A549 (cell line): ENCODE data around the gene TDRD3. TPM values are rescaled to one million over a fixed set of nuclear protein-coding genes. Genes with fewer than 3 reads are reported as not detected.
A peak's percentile ranks its signal among the peaks of the same experiment; 100 is the strongest.
"Not testable (repeated sequence)": the region's sequence is repeated elsewhere in the genome, so short reads cannot be mapped to it uniquely, and the experiment has no call there.

ENCODE experiments used
- ATAC-seq, 2 experiments: fragments of 200-7000 bp in 1 of 2; fragments of >200 bp in 1 of 2; cut with Nextera tagmentation in 1 of 2; cut with Tn5 transposase in 1 of 2; 3 replicates each; pipeline versions ENCODE4 v1.8.0 to v1.9.1; 2018 to 2020; ENCODE audit warnings: mild to moderate bottlenecking in 1 of 2, moderate library complexity in 1 of 2
- CTCF ChIA-PET: fragments of 300-600 bp; sonication (Branson Sonifier 250); formaldehyde crosslinking; extraction: SDS; loops from one replicate; lab custom pipeline; 2021; ENCODE audit warnings: antibody characterized with exemption, inconsistent platforms; lab: Yijun Ruan, JAX
- POLR2A ChIA-PET: fragments of 350-600 bp; formaldehyde crosslinking; extraction: SDS; loops from one replicate; lab custom pipeline; 2021; ENCODE audit warnings: antibody characterized with exemption, inconsistent platforms; lab: Yijun Ruan, JAX
- DNase-seq, 2 experiments: peaks; one replicate each; pipeline versions ENCODE4 v3.0.0 to v3.0.0-alpha.2; 2011 to 2016; ENCODE audit warnings: low read depth in 1 of 2, low spot score in 1 of 2
- FAIRE-seq: peaks from 2 replicates; lab custom pipeline; 2011; peaks lifted over from hg19 to GRCh38; lab: Jason Lieb, UNC
- H3K27ac ChIP-seq, 2 experiments: fragments of >200 bp; sonication (Bioruptor Twin); formaldehyde crosslinking; 3 replicates each; pipeline ENCODE4 v1.5.1; 2016 to 2017
- H3K4me1 ChIP-seq: fragments of >200 bp; sonication (Bioruptor Twin); formaldehyde crosslinking; 3 replicates; pipeline ENCODE4 v1.6.1; 2016
- H3K4me2 ChIP-seq: fragments of >200 bp; sonication (Bioruptor Twin); formaldehyde crosslinking; 3 replicates; pipeline ENCODE4 v1.6.1; 2016
- H3K4me3 ChIP-seq: fragments of >200 bp; sonication (Bioruptor Twin); formaldehyde crosslinking; 3 replicates; pipeline ENCODE4 v1.5.1; 2016
- H3K9me3 ChIP-seq: fragments of >200 bp; sonication (Bioruptor Twin); formaldehyde crosslinking; 3 replicates; pipeline ENCODE4 v1.6.1; 2016
- CBX2 ChIP-seq: fragments of 200-600 bp; sonication (generic); IDR thresholded peaks from 2 replicates; pipeline ENCODE4 v1.6.1; 2016; ENCODE audit warnings: low read depth, mild to moderate bottlenecking, borderline replicate concordance
- CBX8 ChIP-seq: fragments of 200-600 bp; sonication (generic); IDR thresholded peaks from 2 replicates; pipeline ENCODE4 v1.6.1; 2016
- CHD4 ChIP-seq: fragments of 200-600 bp; sonication (generic); IDR thresholded peaks from 2 replicates; pipeline ENCODE4 v1.6.1; 2016; ENCODE audit warnings: antibody characterized with exemption, mild to moderate bottlenecking, borderline replicate concordance
- EHF ChIP-seq: fragments of 250-450 bp; sonication (Bioruptor Pico); IDR thresholded peaks from 2 replicates; pipeline ENCODE4 v1.5.0; 2020; ENCODE audit warnings: mild to moderate bottlenecking
- ESRRA ChIP-seq: fragments of 150-350 bp; IDR thresholded peaks from 2 replicates; pipeline ENCODE4 v1.6.1; 2014; ENCODE audit warnings: mild to moderate bottlenecking, low read length, borderline replicate concordance
- FOSB ChIP-seq: fragments of 250-450 bp; sonication (Bioruptor Pico); IDR thresholded peaks from 2 replicates; pipeline ENCODE4 v1.5.0; 2020; ENCODE audit warnings: mild to moderate bottlenecking, moderate library complexity
- GATA3 ChIP-seq: IDR thresholded peaks from 2 replicates; pipeline ENCODE4 v1.6.1; 2012; ENCODE audit warnings: borderline replicate concordance
- HDAC2 ChIP-seq: fragments of 200-600 bp; sonication (generic); IDR thresholded peaks from 2 replicates; pipeline ENCODE4 v1.6.1; 2016
- HEYL ChIP-seq: fragments of 250-450 bp; sonication (Bioruptor Pico); IDR thresholded peaks from 2 replicates; pipeline ENCODE4 v1.8.0; 2021; ENCODE audit warnings: mild to moderate bottlenecking, moderate library complexity
- HOXB5 ChIP-seq: fragments of 250-450 bp; sonication (Bioruptor Pico); IDR thresholded peaks from 2 replicates; pipeline ENCODE4 v1.5.0; 2020; ENCODE audit warnings: mild to moderate bottlenecking, moderate library complexity
- JUNB ChIP-seq: fragments of >200 bp; sonication (Bioruptor Twin); formaldehyde crosslinking; IDR thresholded peaks from 2 replicates; pipeline ENCODE4 v1.6.1; 2016
- KDM1A ChIP-seq: fragments of 200-600 bp; sonication (generic); IDR thresholded peaks from 2 replicates; pipeline ENCODE4 v1.6.1; 2016; ENCODE audit warnings: low read depth, mild to moderate bottlenecking
- MAZ ChIP-seq: fragments of 150-350 bp; IDR thresholded peaks from 2 replicates; pipeline ENCODE4 v1.6.1; 2014; ENCODE audit warnings: antibody characterized with exemption, low read depth, low read length, borderline replicate concordance
- PHF8 ChIP-seq: fragments of 200-600 bp; sonication (generic); IDR thresholded peaks from 2 replicates; pipeline ENCODE4 v1.6.1; 2016; ENCODE audit warnings: low read depth, mild to moderate bottlenecking, antibody characterized with exemption, moderate library complexity, borderline replicate concordance
- POLR2A ChIP-seq: IDR thresholded peaks from 2 replicates; pipeline ENCODE4 v1.6.1; 2012; ENCODE audit warnings: mild to moderate bottlenecking, low read length
- RFX5 ChIP-seq: fragments of 450-650 bp; IDR thresholded peaks from 2 replicates; pipeline ENCODE4 v1.7.1; 2014; ENCODE audit warnings: antibody characterized with exemption, mild to moderate bottlenecking, moderate library complexity
- SREBF2 ChIP-seq: fragments of 450-650 bp; IDR thresholded peaks from 2 replicates; pipeline ENCODE4 v1.6.1; 2014; ENCODE audit warnings: mild to moderate bottlenecking, moderate library complexity
- TFCP2L1 ChIP-seq: fragments of 250-450 bp; sonication (Bioruptor Pico); IDR thresholded peaks from 2 replicates; pipeline ENCODE4 v1.5.0; 2021; ENCODE audit warnings: mild to moderate bottlenecking
- ZSCAN20 ChIP-seq: fragments of 250-450 bp; sonication (Bioruptor Pico); IDR thresholded peaks from 2 replicates; pipeline ENCODE4 v1.8.0; 2022; ENCODE audit warnings: mild to moderate bottlenecking, moderate library complexity
- WGBS: methylation state at CpG from one replicate; pipeline ENCODE4 v1.1.6; 2017; ENCODE audit errors: missing lambda C conversion rate; 5-methylcytosine and 5-hydroxymethylcytosine counted together
- polyA plus RNA-seq, 4 experiments: library from polyadenylated mRNA; depleted of rRNA in 3 of 4; stranded (reverse); fragments of >200 nt; fragmentation: RNase III in 1 of 4; extraction: RNeasy Plus Mini Kit Qiagen cat#74134 plus additional on column Dnase treatment in 1 of 4; gene quantifications; 2 replicates in 3 of 4; 3 replicates in 1 of 4; pipeline ENCODE4 v1.2.3, GENCODE V29; 2011 to 2017
- TF ChIP-seq, protein P1 (sequence below): IDR thresholded peaks from 2 replicates; pipeline ENCODE4 v1.6.1; 2012

The TDRD3 gene
- polyA plus RNA-seq, 2 of the 4 experiments (the other 2 are of a cell fraction): 5.7 to 11.8 TPM

DNA sequence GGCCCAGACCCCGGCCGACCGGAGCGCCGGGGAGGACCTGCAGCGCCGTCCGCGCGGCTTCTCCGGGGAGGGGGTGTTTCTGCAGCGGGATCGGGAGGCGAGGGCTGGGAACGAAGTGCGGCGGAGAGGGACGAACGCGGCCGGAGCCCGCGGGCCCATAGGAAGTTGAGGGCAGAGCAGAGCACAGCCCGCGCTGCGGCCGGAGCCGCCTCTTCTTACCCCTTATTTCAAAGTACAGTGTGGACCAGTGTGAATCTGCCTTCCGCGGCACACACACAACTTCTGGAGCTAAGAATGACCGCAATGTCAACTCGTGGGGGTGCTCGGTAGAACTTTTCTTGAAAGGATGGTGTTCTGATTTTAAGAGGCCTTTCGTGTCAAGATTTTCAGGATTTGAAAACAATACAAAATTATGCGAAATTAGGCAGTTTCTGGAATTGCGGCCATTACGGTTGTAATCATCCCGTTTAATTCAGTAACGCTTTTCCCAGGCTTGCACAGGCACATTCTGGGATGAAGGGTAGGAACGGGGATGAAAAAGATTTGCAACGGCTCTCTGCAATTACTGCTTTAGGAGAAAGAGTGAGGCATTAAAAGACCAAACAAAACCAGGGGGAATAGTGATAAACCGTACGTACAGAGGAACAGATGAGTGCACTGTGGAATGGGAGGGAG lies 821 bp downstream of the TDRD3 start:
- peak overlapping the region; percentile 91 to 100 for H3K27ac ChIP-seq
- CTCF ChIA-PET: no interaction called here
- under 1% methylated on average over 10 of the region's 43 CpGs for WGBS
- FAIRE-seq: no peak
- DNase-seq: peak; percentile 30 to 49
- peak; percentile 12 to 40 for ATAC-seq
- H3K9me3 ChIP-seq: no peaks in the 10 kb centered on the region
- POLR2A ChIA-PET: no interaction called here
- H3K4me3 ChIP-seq: peak overlapping the region; percentile 68
- TF ChIP-seq GATA3: no peak
- no peak for TF ChIP-seq HOXB5 (CRISPR knock-in tag)
- peak; percentile 34; the same call in 1 of the 2 replicates for TF ChIP-seq POLR2A
- TF ChIP-seq PHF8: 0 out of 2 replicates have a peak, but pooled peaks have one; percentile 40
- H3K4me2 ChIP-seq: peak overlapping the region; percentile 87
- H3K4me1 ChIP-seq: peaks cover 27% of the 10 kb centered on the region

DNA sequence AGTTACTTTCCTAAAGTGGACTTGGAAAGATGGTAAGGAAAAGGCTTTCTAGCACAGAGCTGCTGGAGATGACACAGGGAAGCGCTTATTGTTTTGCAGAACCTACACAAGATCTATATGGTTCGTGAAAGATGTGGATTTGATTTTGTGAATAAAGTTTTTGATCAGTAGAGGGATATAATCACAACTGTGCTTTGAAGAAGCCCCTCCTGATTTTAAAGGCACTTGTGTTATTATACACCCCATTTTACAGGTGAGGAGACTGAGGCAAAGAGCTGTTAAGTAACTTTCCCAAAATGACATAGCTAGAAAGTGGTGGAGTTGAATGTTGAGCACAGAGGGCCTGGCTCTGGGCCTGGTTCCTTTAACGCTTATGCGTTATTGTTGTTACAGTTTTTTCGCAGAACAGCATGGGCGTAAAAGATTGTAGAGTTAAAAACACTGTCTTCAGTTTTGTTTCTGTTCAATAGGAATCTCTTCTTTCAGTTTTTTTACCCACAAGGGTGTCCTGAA lies 1.4 kb downstream of the TDRD3 start:
- CTCF ChIA-PET: no interaction called here

DNA sequence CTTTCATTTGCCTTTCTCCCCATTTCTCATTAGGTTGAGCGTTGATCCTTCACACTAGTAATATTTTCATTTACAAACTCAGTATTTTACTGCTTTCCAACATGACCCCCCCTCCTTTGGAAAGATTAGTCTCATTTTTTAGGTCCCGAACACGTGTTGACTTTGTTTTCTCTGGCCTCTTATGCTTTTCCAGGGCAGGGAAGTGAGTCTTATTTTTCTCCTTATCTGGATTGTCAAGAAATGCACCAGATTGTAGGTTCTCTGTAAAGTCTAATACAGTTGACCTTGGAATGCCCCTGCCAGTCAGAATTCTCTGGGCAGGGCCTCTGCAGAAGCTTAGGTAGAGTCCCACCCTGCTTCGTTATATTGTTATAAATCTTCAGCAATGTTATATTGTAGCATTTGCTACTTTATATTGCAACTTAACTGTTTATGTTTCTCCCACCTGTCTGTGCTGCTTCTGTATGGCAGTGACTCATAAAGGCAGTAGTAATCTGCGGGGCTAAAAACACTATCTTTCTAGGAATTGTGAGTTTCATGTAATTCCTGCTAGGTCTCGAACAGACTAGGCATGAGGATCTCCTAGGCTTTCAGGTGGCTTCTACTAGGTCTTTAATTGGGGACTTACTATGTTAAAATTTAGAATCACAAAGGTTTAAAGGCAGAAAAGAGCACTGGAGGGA lies 2.0 kb downstream of the TDRD3 start:
- Histone ChIP-seq H3K4me2 (peak overlapping the region; percentile 87), H3K4me3 (no peak overlapping the region), H3K27ac (peak overlapping the region; percentile 23 to 100; a peak in 3 of 6 replicates), H3K9me3 (no peaks in the 10 kb centered on the region), H3K4me1 (peaks cover 27% of the 10 kb centered on the region)
- TF ChIP-seq CHD4: no peak
- WGBS: 84% methylated on average over 6 of the region's 6 CpGs
- ATAC-seq (no peak), DNase-seq (no peak), FAIRE-seq (no peak)
- ChIA-PET POLR2A (no interaction called here), CTCF (no interaction called here)

More for the DNA sequence above, 1.4 kb downstream of the TDRD3 start:
- no peak for ATAC-seq
- H3K4me3 ChIP-seq: peak overlapping the region; percentile 68
- H3K4me1 ChIP-seq: peaks cover 27% of the 10 kb centered on the region
- no peak for DNase-seq
- no peaks in the 10 kb centered on the region for H3K9me3 ChIP-seq
- H3K4me2 ChIP-seq: peak overlapping the region; percentile 87
- POLR2A ChIA-PET: no interaction called here
- FAIRE-seq: no peak
- H3K27ac ChIP-seq: peak overlapping the region; percentile 91 to 100
- TF ChIP-seq KDM1A (peak; percentile 62; the same call in 1 of the 2 replicates), ZSCAN20 (no peak)
- WGBS: 75% methylated on average over 6 of the region's 6 CpGs

DNA sequence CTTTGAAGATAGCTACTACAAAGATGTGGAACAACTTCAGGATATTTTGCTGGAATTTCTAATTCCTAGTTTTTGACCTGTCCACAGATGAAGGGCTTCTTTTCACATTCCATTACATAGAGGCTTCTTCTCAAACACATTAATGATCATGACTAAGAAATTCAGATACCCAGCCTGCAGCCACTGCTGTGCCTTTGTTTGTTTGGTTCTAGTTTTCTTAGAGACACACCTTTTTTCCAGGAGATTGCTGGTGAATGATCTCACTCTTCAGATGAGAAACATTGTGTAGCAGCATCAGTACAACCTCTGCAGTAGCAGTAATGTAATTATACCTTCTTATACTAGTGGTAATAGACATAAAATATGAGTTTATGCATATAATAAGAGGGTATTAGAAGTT lies 5.0 kb downstream of the TDRD3 start:
- Histone ChIP-seq H3K4me1 (peaks cover 24% of the 10 kb centered on the region), H3K4me3 (no peak overlapping the region), H3K4me2 (peak overlapping the region; percentile 24; the same call in 2 of the 3 replicates), H3K27ac (no peak overlapping the region), H3K9me3 (no peaks in the 10 kb centered on the region)
- FAIRE-seq (no peak), ATAC-seq (peak in 1 of 2 experiments; percentile 8; a peak in 2 of 6 replicates), DNase-seq (peak in 1 of 2 experiments; percentile 36)
- ChIA-PET CTCF (no interaction called here), POLR2A (no interaction called here)
- TF ChIP-seq FOSB (CRISPR knock-in tag): no peak
- no peak for TF ChIP-seq TFCP2L1
- no peak for TF ChIP-seq JUNB
- no peak for TF ChIP-seq ESRRA
- no peak for TF ChIP-seq CBX2
- no peak for TF ChIP-seq POLR2A
- TF ChIP-seq SREBF2: no peak

DNA sequence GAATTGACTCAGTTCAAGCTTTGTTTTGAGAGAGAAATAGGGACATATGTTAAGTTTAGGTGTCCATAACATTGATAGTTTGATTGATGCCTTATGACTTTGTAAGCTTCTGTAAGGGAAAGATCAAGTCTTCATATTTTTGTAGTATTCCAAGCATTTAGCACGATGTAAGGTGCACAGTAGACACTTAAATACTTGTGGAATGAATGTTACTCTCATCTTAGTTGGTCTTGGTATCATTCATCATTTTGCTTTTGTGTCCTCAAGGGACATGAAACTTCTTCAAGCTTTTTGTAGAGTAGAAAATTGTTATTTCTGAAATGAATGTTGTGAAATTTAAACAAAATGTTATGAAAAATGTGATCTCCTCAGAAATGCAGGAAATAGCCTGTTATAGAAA lies 10.1 kb downstream of the TDRD3 start:
- no peak overlapping the region for H3K27ac ChIP-seq
- no peak overlapping the region for H3K4me3 ChIP-seq
- H3K4me1 ChIP-seq: peaks cover 5% of the 10 kb centered on the region
- ChIA-PET POLR2A (no interaction called here), CTCF (no interaction called here)
- H3K4me2 ChIP-seq: no peak overlapping the region
- no peak for TF ChIP-seq KDM1A
- TF ChIP-seq, protein P1, sequence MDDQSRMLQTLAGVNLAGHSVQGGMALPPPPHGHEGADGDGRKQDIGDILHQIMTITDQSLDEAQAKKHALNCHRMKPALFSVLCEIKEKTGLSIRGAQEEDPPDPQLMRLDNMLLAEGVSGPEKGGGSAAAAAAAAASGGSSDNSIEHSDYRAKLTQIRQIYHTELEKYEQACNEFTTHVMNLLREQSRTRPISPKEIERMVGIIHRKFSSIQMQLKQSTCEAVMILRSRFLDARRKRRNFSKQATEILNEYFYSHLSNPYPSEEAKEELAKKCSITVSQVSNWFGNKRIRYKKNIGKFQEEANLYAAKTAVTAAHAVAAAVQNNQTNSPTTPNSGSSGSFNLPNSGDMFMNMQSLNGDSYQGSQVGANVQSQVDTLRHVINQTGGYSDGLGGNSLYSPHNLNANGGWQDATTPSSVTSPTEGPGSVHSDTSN: no peak
- no peak for TF ChIP-seq HDAC2
- TF ChIP-seq HEYL (CRISPR knock-in tag): no peak
- no peak for TF ChIP-seq MAZ
- no peak for TF ChIP-seq EHF (CRISPR knock-in tag)
- TF ChIP-seq ESRRA: no peak
- no peak for TF ChIP-seq CBX8
- no peak for TF ChIP-seq PHF8
- no peak for TF ChIP-seq RFX5
- no peak for TF ChIP-seq FOSB (CRISPR knock-in tag)
- ATAC-seq: no peak
- FAIRE-seq: no peak
- no peaks in the 10 kb centered on the region for H3K9me3 ChIP-seq
- 96% methylated on average over 1 of the region's 1 CpG for WGBS
- DNase-seq: no peak

DNA sequence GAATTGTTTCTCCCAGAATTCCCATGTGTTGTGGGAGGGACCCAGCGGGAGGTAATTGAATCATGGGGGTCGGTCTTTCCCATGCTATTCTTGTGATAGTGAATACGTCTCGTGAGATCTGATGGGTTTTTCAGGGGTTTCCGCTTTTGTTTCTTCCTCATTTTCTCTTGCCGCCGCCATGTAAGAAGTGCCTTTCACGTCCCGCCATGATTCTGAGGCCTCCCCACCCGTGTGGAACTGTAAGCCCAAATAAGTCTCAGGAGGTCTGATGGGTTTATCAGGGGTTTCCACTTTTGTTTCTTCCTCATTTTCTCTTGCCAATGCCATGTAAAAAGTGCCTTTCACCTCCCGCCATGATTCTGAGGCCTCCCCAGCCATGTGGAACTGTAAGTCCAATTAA lies 10.8 kb downstream of the TDRD3 start:
- H3K4me3 ChIP-seq, DNase-seq, CTCF ChIA-PET, H3K4me1 ChIP-seq, H3K27ac ChIP-seq, ATAC-seq, H3K4me2 ChIP-seq, FAIRE-seq, POLR2A ChIA-PET, H3K9me3 ChIP-seq: not testable (repeated sequence)
- 94% methylated on average over 11 of the region's 11 CpGs for WGBS
